SU-DHL-6 (cell line): ENCODE data around the gene ENTREP3.
A peak's percentile ranks its signal among the peaks of the same experiment; 100 is the strongest.

Experiments
- H2AFZ ChIP-seq: fragments of 200-600 bp; sonication (generic); 2 replicates; pipeline ENCODE4 v1.6.1; 2014; ENCODE audit warnings: low read depth, mild to moderate bottlenecking, moderate library complexity, mixed read lengths, antibody characterized with exemption, low read length; ENCODE audit not compliant: severe bottlenecking
- H3F3A ChIP-seq: fragments of 200-600 bp; shearing (Covaris generic); 2 replicates; pipeline ENCODE4 v1.6.0; 2016; ENCODE audit warnings: antibody characterized with exemption, mild to moderate bottlenecking; ENCODE audit not compliant: insufficient read depth
- H3K27ac ChIP-seq: fragments of 200-600 bp; sonication (generic); 2 replicates; pipeline ENCODE4 v1.5.1; 2016; ENCODE audit warnings: low read depth, mild to moderate bottlenecking, low read length, moderate library complexity, mixed read lengths
- H3K27me3 ChIP-seq: fragments of 200-600 bp; sonication (generic), shearing (Covaris generic); 2 replicates; pipeline ENCODE4 v1.6.0; 2014; ENCODE audit warnings: mild to moderate bottlenecking, low read length
- H3K36me3 ChIP-seq: fragments of 200-600 bp; sonication (generic); 2 replicates; pipeline ENCODE4 v1.6.1; 2014; ENCODE audit warnings: mild to moderate bottlenecking, low read length, mixed read lengths
- H3K4me2 ChIP-seq: fragments of 300-600, 200-600 bp; shearing (Covaris generic), sonication (generic); 2 replicates; pipeline ENCODE4 v1.6.0; 2014; ENCODE audit warnings: low read length, low read depth, mild to moderate bottlenecking; ENCODE audit not compliant: poor library complexity, severe bottlenecking
- H3K4me3 ChIP-seq: fragments of 200-600 bp; sonication (generic); 2 replicates; pipeline ENCODE4 v1.5.1; 2014; ENCODE audit warnings: antibody characterized with exemption, low read length, mild to moderate bottlenecking, mixed read lengths; ENCODE audit not compliant: insufficient read depth, poor library complexity, severe bottlenecking
- H3K79me2 ChIP-seq: fragments of 200-600 bp; sonication (generic); 2 replicates; pipeline ENCODE4 v1.6.1; 2014; ENCODE audit warnings: mild to moderate bottlenecking, low read length, moderate library complexity; ENCODE audit not compliant: insufficient read depth
- H3K9ac ChIP-seq: fragments of 200-600 bp; sonication (generic); 2 replicates; pipeline ENCODE4 v1.7.0; 2014; ENCODE audit warnings: mild to moderate bottlenecking, low read length
- H3K9me2 ChIP-seq: fragments of 200-600 bp; sonication (generic); replicated peaks from 2 replicates; pipeline ENCODE4 v1.6.1; 2014; ENCODE audit warnings: low read length; ENCODE audit not compliant: insufficient read depth
- H3K9me3 ChIP-seq: fragments of 200-600 bp; sonication (generic); 2 replicates; pipeline ENCODE4 v1.6.1; 2014; ENCODE audit warnings: low read length, mixed read lengths; ENCODE audit not compliant: insufficient read depth
- H4K20me1 ChIP-seq: fragments of 200-600 bp; sonication (generic); 2 replicates; pipeline ENCODE4 v1.6.1; 2014; ENCODE audit warnings: low read depth, mild to moderate bottlenecking, antibody characterized with exemption, low read length, moderate library complexity, mixed read lengths
- CTCF ChIP-seq: fragments of 200-600 bp; sonication (generic); IDR thresholded peaks from one replicate; pipeline ENCODE4 v1.5.1; 2017; ENCODE audit warnings: antibody characterized with exemption, mild to moderate bottlenecking, low read length, moderate library complexity; ENCODE audit not compliant: insufficient read depth, poor library complexity, severe bottlenecking
- EZH2phosphoT487 ChIP-seq: fragments of 200-600 bp; sonication (generic), shearing (Covaris generic); conservative IDR thresholded peaks from 2 replicates; pipeline ENCODE4 v1.6.1; 2018; ENCODE audit warnings: mild to moderate bottlenecking, antibody characterized with exemption, low read length, moderate library complexity, mixed read lengths

The ENTREP3 gene

GRCh38 chr1:155256058-155256852, 972 bp upstream of the ENTREP3 start:
- TF ChIP-seq EZH2phosphoT487 (no peak), CTCF (no peak)
- Histone ChIP-seq H3K4me2 (no peak overlapping the region), H3K9ac (no peak overlapping the region), H3K79me2 (peaks cover 12% of the 10 kb centered on the region), H3K36me3 (no peaks in the 10 kb centered on the region), H3K9me2 (no peaks in the 10 kb centered on the region), H3K27me3 (no peaks in the 10 kb centered on the region), H3F3A (peaks cover 10% of the 10 kb centered on the region; the same call in 1 of the 2 replicates), H3K4me3 (no peak overlapping the region), H2AFZ (no peak overlapping the region), H4K20me1 (no peaks in the 10 kb centered on the region), H3K9me3 (no peaks in the 10 kb centered on the region), H3K27ac (no peak overlapping the region)

GRCh38 chr1:155254714-155255242, 505 bp downstream of the ENTREP3 start:
- H2AFZ ChIP-seq: peak overlapping the region; percentile 44
- H3K27ac ChIP-seq: peak overlapping the region; percentile 57
- H3K9ac ChIP-seq: peak overlapping the region; percentile 76

GRCh38 chr1:155254228-155254713, 1.0 kb downstream of the ENTREP3 start:
- Histone ChIP-seq H3K9ac (peak overlapping the region; percentile 76), H3K27me3 (no peaks in the 10 kb centered on the region), H3F3A (peaks cover 14% of the 10 kb centered on the region; the same call in 1 of the 2 replicates), H2AFZ (no peak overlapping the region), H3K4me3 (peak overlapping the region; percentile 71), H3K9me3 (no peaks in the 10 kb centered on the region), H3K36me3 (no peaks in the 10 kb centered on the region), H3K27ac (peak overlapping the region; percentile 57), H3K9me2 (no peaks in the 10 kb centered on the region), H4K20me1 (no peaks in the 10 kb centered on the region), H3K79me2 (no peaks in the 10 kb centered on the region), H3K4me2 (peak overlapping the region; percentile 51)
- TF ChIP-seq EZH2phosphoT487 (no peak), CTCF (no peak)

More at GRCh38 chr1:155254714-155255242, 505 bp downstream of the ENTREP3 start:
- TF ChIP-seq CTCF: no peak
- no peak for TF ChIP-seq EZH2phosphoT487
- H3K4me3 ChIP-seq: peak overlapping the region; percentile 71
- peaks cover 14% of the 10 kb centered on the region; the same call in 1 of the 2 replicates for H3F3A ChIP-seq
- no peaks in the 10 kb centered on the region for H3K27me3 ChIP-seq
- no peaks in the 10 kb centered on the region for H3K79me2 ChIP-seq
- no peaks in the 10 kb centered on the region for H3K36me3 ChIP-seq
- H3K4me2 ChIP-seq: peak overlapping the region; percentile 51
- no peaks in the 10 kb centered on the region for H3K9me2 ChIP-seq
- no peaks in the 10 kb centered on the region for H4K20me1 ChIP-seq
- no peaks in the 10 kb centered on the region for H3K9me3 ChIP-seq
